Natural killer cell (primary cell): ENCODE data around the gene LTN1. TPM values are rescaled to one million over a fixed set of nuclear protein-coding genes. Genes with fewer than 3 reads are reported as not detected.
"Not testable (repeated sequence)": the region's sequence is repeated elsewhere in the genome, so short reads cannot be mapped to it uniquely, and the experiment has no call there.

Source experiments
- ATAC-seq, 3 donors: fragments of 150-1000 bp in 2 of 3; fragments of 200-7000 bp in 1 of 3; cut with Tn5 transposase; 1 replicate in 1 of 3; 2 replicates in 2 of 3; pipeline ENCODE4 v1.10.0; 2021; ENCODE audit warnings: mild to moderate bottlenecking in 2 of 3, moderate library complexity in 2 of 3
- DNase-seq, 2 donors: peaks; one replicate each; pipeline versions ENCODE4 v3.0.0 to v3.0.0-alpha.2; 2013 to 2021; ENCODE audit warnings: mixed read lengths in 1 of 2
- H3K27ac ChIP-seq: one replicate; pipeline ENCODE4 v1.5.1; 2013; ENCODE audit warnings: mild to moderate bottlenecking, low read length
- H3K27me3 ChIP-seq: one replicate; pipeline ENCODE4 v1.6.1; 2013; ENCODE audit warnings: low read length; ENCODE audit not compliant: control insufficient read depth, insufficient read depth
- H3K36me3 ChIP-seq: one replicate; pipeline ENCODE4 v1.6.1; 2013; ENCODE audit warnings: low read length; ENCODE audit not compliant: control insufficient read depth, insufficient read depth
- H3K4me1 ChIP-seq: one replicate; pipeline ENCODE4 v1.6.1; 2013; ENCODE audit warnings: low read length; ENCODE audit not compliant: control insufficient read depth, insufficient read depth
- H3K4me3 ChIP-seq: one replicate; pipeline ENCODE4 v1.5.1; 2013; ENCODE audit warnings: low read length
- H3K9me3 ChIP-seq: one replicate; pipeline ENCODE4 v1.6.1; 2013; ENCODE audit warnings: low read length; ENCODE audit not compliant: control insufficient read depth, insufficient read depth
- H3K27ac Mint-ChIP-seq, 2 donors: one replicate each; pipeline ENCODE4 v1.8.0; 2022; ENCODE audit warnings: mild to moderate bottlenecking in 2 of 2, mixed read lengths in 2 of 2, moderate library complexity in 1 of 2
- H3K27me3 Mint-ChIP-seq, 2 donors: one replicate each; pipeline ENCODE4 v1.8.0; 2022; ENCODE audit warnings: low read depth in 2 of 2, mixed read lengths in 2 of 2
- H3K36me3 Mint-ChIP-seq: one replicate; pipeline ENCODE4 v1.8.0; 2022; ENCODE audit warnings: mixed read lengths
- H3K4me1 Mint-ChIP-seq, 2 donors: one replicate each; pipeline ENCODE4 v1.8.0; 2022; ENCODE audit warnings: mixed read lengths in 2 of 2
- H3K4me3 Mint-ChIP-seq: one replicate; pipeline ENCODE4 v1.8.0; 2022; ENCODE audit warnings: mild to moderate bottlenecking, moderate library complexity, mixed read lengths
- H3K9me3 Mint-ChIP-seq, 2 donors: one replicate each; pipeline ENCODE4 v1.8.0; 2022; ENCODE audit warnings: mixed read lengths in 2 of 2
- WGBS: methylation state at CpG from one replicate; pipeline ENCODE4 v1.1.7; 2013; ENCODE audit warnings: missing lambda C conversion rate; ENCODE audit not compliant: insufficient coverage; 5-methylcytosine and 5-hydroxymethylcytosine counted together
- intact Hi-C: fragments of 100-400 bp; cut with micrococcal nuclease; formaldehyde crosslinking; loops from one replicate; pipeline ENCODE4 v1.14.2; 2022
- total RNA-seq, 4 donors: library from RNA; stranded (reverse); fragments of 120-200 nt in 1 of 4; gene quantifications; one replicate each; pipeline versions ENCODE4 v1.2.3 to v1.2.4, GENCODE V29; 2013 to 2022
- TF ChIP-seq, protein P1 (sequence below): fragments of 200-600 bp; IDR thresholded peaks from one replicate; pipeline ENCODE4 v1.8.0; 2022; ENCODE audit warnings: antibody characterized with exemption

The LTN1 gene
- total RNA-seq, 3 donors from 2014 or later (not counting 1 experiment from before 2014, with no cell fraction given), result 33.7 to 43.1 (median 35.0) TPM

DNA sequence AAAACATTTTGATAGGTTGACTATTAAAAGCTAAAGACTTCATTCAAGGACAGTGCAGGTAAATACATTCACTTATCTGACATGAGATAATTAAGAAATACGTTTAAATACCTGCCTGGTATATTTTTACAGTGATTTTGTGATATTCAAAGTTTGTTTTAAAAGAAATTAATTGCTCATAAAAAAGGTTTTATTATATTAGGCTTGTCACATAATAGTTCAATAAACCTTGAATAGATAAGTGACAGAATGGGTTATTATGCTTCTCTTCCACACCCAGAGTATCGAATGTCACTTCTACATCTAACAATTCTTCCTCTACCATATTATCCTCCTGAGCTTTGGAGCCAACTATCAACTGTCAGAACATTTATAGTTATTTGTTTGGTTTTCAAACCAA lies 60.0 kb downstream of the LTN1 start:
- Histone ChIP-seq H3K27ac (no peak overlapping the region), H3K27me3 (no peaks in the 10 kb centered on the region), H3K9me3 (no peaks in the 10 kb centered on the region), H3K36me3 (peaks cover 61% of the 10 kb centered on the region), H3K4me3 (no peak overlapping the region), H3K4me1 (no peaks in the 10 kb centered on the region)
- TF ChIP-seq, protein P1, sequence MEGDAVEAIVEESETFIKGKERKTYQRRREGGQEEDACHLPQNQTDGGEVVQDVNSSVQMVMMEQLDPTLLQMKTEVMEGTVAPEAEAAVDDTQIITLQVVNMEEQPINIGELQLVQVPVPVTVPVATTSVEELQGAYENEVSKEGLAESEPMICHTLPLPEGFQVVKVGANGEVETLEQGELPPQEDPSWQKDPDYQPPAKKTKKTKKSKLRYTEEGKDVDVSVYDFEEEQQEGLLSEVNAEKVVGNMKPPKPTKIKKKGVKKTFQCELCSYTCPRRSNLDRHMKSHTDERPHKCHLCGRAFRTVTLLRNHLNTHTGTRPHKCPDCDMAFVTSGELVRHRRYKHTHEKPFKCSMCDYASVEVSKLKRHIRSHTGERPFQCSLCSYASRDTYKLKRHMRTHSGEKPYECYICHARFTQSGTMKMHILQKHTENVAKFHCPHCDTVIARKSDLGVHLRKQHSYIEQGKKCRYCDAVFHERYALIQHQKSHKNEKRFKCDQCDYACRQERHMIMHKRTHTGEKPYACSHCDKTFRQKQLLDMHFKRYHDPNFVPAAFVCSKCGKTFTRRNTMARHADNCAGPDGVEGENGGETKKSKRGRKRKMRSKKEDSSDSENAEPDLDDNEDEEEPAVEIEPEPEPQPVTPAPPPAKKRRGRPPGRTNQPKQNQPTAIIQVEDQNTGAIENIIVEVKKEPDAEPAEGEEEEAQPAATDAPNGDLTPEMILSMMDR, result no peak
- no peak for ATAC-seq
- Mint-ChIP-seq H3K4me1 (no peaks in the 10 kb centered on the region), H3K36me3 (peaks cover 16% of the 10 kb centered on the region), H3K27me3 (no peaks in the 10 kb centered on the region), H3K4me3 (no peak overlapping the region), H3K9me3 (no peaks in the 10 kb centered on the region), H3K27ac (no peak overlapping the region)
- intact Hi-C loops, result no loop called here
- no CpG with 5 or more reads among the region's 2 CpGs for WGBS
- no peak for DNase-seq

DNA sequence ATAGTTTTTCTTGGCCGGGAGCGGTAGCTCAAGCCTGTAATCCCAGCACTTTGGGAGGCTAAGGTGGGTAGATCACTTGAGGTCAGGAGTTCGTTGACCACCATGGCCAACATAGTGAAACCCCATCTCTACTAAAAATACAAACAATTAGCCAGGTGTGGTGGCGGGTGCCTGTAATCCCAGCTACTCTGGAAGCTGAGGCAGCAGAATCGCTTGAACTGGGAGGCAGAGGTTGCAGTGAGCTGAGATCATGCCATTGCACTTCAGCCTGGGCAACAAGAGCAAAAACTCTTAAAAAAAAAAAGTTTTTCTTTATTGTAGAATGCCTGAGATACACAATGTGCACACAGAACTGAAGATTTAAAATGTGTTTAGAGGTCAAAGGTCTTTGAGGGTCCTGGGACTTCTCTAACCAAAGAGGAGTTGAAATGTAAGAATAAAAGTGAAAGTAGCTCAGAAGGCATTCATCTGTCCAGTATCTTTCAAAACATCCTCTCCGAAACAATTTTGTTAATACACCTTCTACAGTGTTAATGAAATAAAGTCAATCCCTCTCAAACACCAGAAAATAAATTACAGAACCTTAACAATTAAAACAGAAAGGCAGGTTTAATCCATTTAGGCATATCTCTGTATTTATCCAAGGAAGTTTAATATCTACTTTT lies 60.8 kb downstream of the LTN1 start:
- H3K9me3 Mint-ChIP-seq, intact Hi-C loops, H3K4me3 ChIP-seq, H3K4me3 Mint-ChIP-seq, H3K4me1 ChIP-seq, H3K27me3 ChIP-seq, ATAC-seq, H3K4me1 Mint-ChIP-seq, DNase-seq, H3K27ac ChIP-seq, H3K9me3 ChIP-seq, H3K27me3 Mint-ChIP-seq: not testable (repeated sequence)
- peak overlapping the region in 1 of 2 donors; percentile 51 for H3K27ac Mint-ChIP-seq
- 88% methylated on average over 6 of the region's 6 CpGs for WGBS
- peaks cover 16% of the 10 kb centered on the region for H3K36me3 Mint-ChIP-seq
- peaks cover 55% of the 10 kb centered on the region for H3K36me3 ChIP-seq

DNA sequence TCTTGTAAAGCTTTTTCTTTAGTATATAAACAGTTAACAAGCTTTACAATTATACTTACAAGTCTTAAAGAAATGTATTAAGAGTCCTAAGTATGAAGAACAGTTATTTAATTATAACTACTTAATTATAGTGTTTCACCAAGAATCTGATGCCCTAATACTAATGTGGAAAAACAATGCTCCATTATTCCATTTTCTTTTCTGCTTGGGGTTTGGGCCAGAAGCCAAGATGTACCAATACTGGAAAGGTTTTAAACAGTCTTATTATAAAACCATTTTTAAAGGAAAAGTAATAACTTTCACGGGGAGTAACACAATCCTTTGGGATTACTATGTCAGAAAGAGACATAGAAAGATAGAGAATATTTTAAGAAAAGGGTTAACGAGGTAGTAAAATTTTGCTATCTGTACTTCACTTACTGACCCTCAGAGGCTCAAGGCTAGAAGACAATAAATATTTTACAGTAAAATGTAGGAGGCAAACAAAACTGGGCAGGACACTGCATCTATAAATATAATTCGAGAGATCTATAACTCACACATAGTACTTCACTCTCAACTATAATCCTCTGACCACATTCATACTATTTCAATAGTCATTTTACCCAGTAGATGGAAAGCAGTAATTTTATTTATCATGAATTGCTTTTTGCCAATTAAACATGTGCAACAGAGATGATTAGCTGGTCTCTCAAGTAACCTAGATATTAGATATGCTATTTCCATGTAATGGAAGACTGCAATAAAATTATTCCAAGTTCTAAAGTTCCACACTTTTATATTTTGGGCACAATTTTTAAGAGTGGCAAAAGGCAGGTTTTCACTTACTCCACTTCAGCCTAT lies 63.9 kb downstream of the LTN1 start:
- Mint-ChIP-seq H3K9me3 (no peaks in the 10 kb centered on the region), H3K36me3 (peaks cover 1% of the 10 kb centered on the region), H3K27ac (no peak overlapping the region), H3K27me3 (no peaks in the 10 kb centered on the region), H3K4me3 (no peak overlapping the region), H3K4me1 (no peaks in the 10 kb centered on the region)
- intact Hi-C loops, result no loop called here
- TF ChIP-seq, protein P1, result no peak
- Histone ChIP-seq H3K27me3 (no peaks in the 10 kb centered on the region), H3K27ac (no peak overlapping the region), H3K4me1 (no peaks in the 10 kb centered on the region), H3K9me3 (no peaks in the 10 kb centered on the region), H3K4me3 (no peak overlapping the region), H3K36me3 (peaks cover 27% of the 10 kb centered on the region)
- no CpG with 5 or more reads among the region's 3 CpGs for WGBS
- DNase-seq (no peak), ATAC-seq (no peak)

DNA sequence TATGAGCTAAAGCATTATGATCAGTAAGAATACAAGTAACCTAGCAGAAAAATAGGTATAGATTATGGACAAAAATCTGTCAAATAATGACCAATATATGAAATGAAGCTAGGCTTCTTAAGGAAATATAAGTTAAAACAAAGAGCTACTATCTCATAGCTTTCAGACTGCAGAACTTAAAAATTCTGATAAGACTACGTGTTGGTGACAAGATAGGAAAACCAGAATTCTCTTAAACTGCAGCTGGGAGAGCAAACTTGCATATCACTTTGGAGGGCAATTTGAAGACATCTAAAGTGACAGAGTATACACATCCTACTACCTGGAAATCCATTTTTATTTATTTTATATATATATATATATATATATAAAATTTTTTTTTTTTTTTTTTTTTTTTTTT lies 65.5 kb downstream of the LTN1 start:
- Mint-ChIP-seq H3K4me3 (no peak overlapping the region), H3K27ac (no peak overlapping the region), H3K36me3 (peaks cover 10% of the 10 kb centered on the region), H3K4me1 (no peaks in the 10 kb centered on the region), H3K27me3 (no peaks in the 10 kb centered on the region), H3K9me3 (no peaks in the 10 kb centered on the region)
- H3K4me3 ChIP-seq, result no peak overlapping the region
- TF ChIP-seq, protein P1, result no peak
- intact Hi-C loops, result no loop called here
- no peak for ATAC-seq
- no peak overlapping the region for H3K27ac ChIP-seq
- no peaks in the 10 kb centered on the region for H3K27me3 ChIP-seq
- no peak for DNase-seq
- H3K36me3 ChIP-seq, result peaks cover 31% of the 10 kb centered on the region
- 100% methylated on average over 1 of the region's 1 CpG for WGBS
- no peaks in the 10 kb centered on the region for H3K9me3 ChIP-seq
- no peaks in the 10 kb centered on the region for H3K4me1 ChIP-seq
